Motor neuron (in vitro differentiated cells): ENCODE results near the gene EFNA3. TPM values are rescaled to one million over a fixed set of nuclear protein-coding genes. Genes with fewer than 3 reads are reported as not detected.

Source experiments
- ATAC-seq, 8 experiments: fragments of 200-7000 bp; cut with Tn5 transposase; replicated peaks in 6 of 8; 2 replicates each; pipeline ENCODE4 v1.8.0; 2021; ENCODE audit warnings: mild to moderate bottlenecking in 8 of 8, moderate library complexity in 8 of 8
- H3K27ac ChIP-seq, 2 donors: fragments of 250-450 bp; sonication (Bioruptor Pico); 2 replicates each; pipeline ENCODE4 v1.9.0; 2021; ENCODE audit warnings: antibody characterized with exemption in 2 of 2, mild to moderate bottlenecking in 2 of 2, moderate library complexity in 1 of 2
- H3K4me1 ChIP-seq, 2 donors: fragments of 250-450 bp; sonication (Bioruptor Pico); replicated peaks in 1 of 2; 2 replicates each; pipeline ENCODE4 v1.6.1; 2021; ENCODE audit warnings: antibody characterized with exemption in 2 of 2, mild to moderate bottlenecking in 2 of 2, moderate library complexity in 1 of 2
- H3K4me3 ChIP-seq, 5 donors: fragments of 250-450 bp; sonication (Bioruptor Pico); 2 replicates each; pipeline ENCODE4 v1.9.0; 2021; ENCODE audit warnings: antibody characterized with exemption in 5 of 5, mild to moderate bottlenecking in 5 of 5, moderate library complexity in 4 of 5
- WGBS, 10 experiments: fragments of 450-650 bp; shearing (Covaris generic); methylation state at CpG; one replicate each; pipeline ENCODE4 v1.0.0; 2022; 5-methylcytosine and 5-hydroxymethylcytosine counted together
- in situ Hi-C, 9 experiments: fragments of 400-800 bp; cut with MboI; loops; one replicate each; pipeline ENCODE4 v1.15.0; 2021; ENCODE audit warnings: low sequenced_read_pairs in 9 of 9, low pct_unique_long_range_greater_than_20kb in 2 of 9; ENCODE audit not compliant: unreplicated experiment in 9 of 9
- total RNA-seq, 8 experiments: library from RNA; unstranded; fragments of 300-600 nt; gene quantifications; 2 replicates each; pipeline versions ENCODE4 v1.2.3 to v1.2.4, GENCODE V29; 2022

Gene EFNA3
- total RNA-seq, 8 experiments from 2014 or later = 0.71 to 53.7 (median 27.8) TPM

GRCh38 chr1:155051342-155051776, 27.3 kb upstream of the EFNA3 start:
- Histone ChIP-seq H3K4me1 (peaks cover 20 to 21% of the 10 kb centered on the region in 2 donors), H3K27ac (no peak overlapping the region), H3K4me3 (peak overlapping the region; percentile 51 to 66 (median 64))
- 0 to 1% (median 0%) methylated on average over 3 to 19 of the region's 31 CpGs; no CpG with 5 or more reads in 6 of the 10 experiments for WGBS, 10 experiments
- peak in 7 of 8 experiments; percentile 11 to 47 (median 39) for ATAC-seq
- in situ Hi-C loops = loop anchor here in 5 of 9 experiments (25.0 kb wide), 3 partner anchors 89 to 564 kb away; partner anchors contain the start of genes CHRNB2 (in 3 of the 5), UBE2Q1 (in 3 of the 5), CKS1B (in 2 of the 5) and PBXIP1 (in 2 of the 5)

DNA sequence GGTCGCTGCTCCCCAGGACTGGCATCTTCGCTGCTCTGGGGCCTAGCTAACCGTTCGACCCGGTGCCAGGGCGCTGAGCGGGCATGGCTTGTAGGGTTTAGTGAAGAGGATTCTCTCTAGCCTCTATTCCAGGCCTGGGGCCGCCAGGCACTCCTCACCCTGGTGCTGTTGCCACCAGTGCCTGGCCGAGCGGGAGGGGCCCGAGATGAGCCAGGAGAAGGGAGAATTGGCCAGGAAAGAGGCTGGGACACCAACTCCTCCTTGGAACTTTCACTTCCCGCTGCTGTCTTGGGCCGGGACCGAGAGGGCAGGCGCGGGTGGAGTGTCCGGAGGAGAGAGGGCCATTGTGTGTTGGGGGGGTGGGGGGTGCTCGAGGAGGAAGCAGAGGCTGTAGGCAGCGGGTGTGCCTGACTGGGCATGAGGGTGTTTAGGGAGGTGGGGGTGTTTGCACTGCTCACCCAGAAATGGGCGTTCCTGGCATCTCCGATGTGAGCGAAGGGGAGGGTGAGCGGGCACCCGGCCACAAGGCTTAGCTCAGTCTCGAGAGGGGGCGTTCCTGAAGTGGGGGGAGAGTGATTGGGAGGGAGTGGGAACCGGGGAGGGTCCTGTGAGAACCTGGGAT, 26.7 kb upstream of the EFNA3 start:
- peak; percentile 2 to 15 (median 8) for ATAC-seq
- Histone ChIP-seq H3K4me3 (peak overlapping the region; percentile 51 to 66 (median 64)), H3K27ac (no peak overlapping the region), H3K4me1 (peaks cover 20 to 21% of the 10 kb centered on the region in 2 donors)
- in situ Hi-C loops = loop anchor here in 5 of 9 experiments (25.0 kb wide), 3 partner anchors 90 to 565 kb away; partner anchors contain the start of genes CHRNB2 (in 3 of the 5), UBE2Q1 (in 3 of the 5), CKS1B (in 2 of the 5) and PBXIP1 (in 2 of the 5)
- WGBS, 10 experiments = 0 to 9% (median 1%) methylated on average over 1 to 10 of the region's 27 CpGs; no CpG with 5 or more reads in 7 of the 10 experiments

DNA sequence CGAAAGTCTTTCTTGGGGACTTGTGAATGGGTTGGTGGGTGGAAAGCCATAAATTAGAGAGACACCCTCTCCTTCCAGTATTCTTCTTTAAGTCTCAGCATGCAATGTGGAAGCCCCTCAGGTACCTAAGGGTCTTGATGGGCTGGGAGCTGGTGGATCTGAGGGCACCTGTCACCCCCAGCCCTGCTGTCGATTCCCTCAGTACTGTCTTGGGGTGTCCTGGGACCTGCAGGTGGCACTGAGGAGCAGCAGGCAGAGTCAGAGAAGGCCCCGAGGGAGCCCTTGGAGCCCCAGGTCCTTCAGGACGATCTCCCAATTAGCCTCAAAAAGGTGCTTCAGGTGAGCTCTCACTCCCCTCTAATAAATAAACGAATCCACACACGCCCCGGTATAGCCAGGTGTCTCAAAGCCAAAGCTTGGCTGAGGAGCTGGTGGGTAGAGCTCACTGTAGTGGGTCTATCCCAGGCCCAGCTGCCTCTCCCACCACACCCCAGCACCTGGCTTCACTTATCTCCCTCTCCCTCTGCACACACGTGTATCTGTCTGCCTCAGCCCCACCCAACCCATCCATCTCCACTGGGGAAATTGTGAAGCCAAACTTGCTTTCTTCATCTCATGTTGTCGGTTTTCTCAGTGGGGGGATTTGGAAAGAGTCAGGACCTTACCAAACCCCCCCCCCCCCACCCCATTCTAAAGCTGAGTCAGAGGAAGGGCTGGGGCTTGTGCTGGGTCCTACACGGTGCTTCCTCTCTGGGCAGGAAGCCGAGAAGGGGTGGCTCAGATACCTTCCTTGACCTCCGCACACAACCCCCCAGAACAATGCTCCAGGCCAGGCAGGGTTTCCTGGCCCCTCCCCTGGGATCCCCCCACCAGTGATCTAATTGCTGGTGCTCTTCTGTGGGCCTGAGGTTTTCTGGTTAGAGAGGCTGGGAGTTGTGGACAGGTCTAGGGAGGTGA, 25.9 kb upstream of the EFNA3 start:
- 0 to 87% (median 44%) methylated on average over 1 to 6 of the region's 12 CpGs; no CpG with 5 or more reads in 5 of the 10 experiments for WGBS, 10 experiments
- Histone ChIP-seq H3K4me1 (peaks cover 20 to 21% of the 10 kb centered on the region in 2 donors), H3K27ac (no peak overlapping the region), H3K4me3 (peak overlapping the region; percentile 51 to 66 (median 64))
- ATAC-seq = no peak
- in situ Hi-C loops = loop anchor here in 5 of 9 experiments (25.0 kb wide), 3 partner anchors 90 to 565 kb away; partner anchors contain the start of genes CHRNB2 (in 3 of the 5), UBE2Q1 (in 3 of the 5), CKS1B (in 2 of the 5) and PBXIP1 (in 2 of the 5)

DNA sequence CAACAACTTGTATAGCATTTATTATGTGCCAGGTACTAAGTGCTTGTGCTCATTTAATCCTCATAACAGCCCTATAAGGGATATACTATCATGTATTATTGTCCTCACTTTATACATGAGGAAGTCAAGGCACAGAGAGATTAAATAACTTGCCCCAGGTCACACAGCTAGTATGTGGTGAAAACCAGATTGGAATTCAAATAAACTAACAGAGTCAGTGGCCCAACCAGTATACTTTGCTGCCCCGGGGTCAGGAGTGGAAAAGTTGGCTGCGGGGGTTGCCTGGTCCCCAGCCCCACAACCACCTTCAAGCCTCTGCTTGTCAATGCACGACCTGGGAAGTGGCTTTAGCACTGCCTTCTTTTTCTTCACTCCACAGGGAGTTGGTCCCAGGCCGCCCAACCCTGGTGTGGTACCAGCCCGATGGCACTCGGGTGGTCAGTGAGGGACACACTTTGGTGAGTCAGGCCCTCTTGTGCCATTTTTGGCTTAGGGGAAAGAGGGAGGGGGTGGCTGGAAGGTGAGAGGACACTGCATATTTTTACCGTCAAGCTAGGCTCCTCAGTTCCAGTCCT, 25.0 kb upstream of the EFNA3 start:
- H3K4me1 ChIP-seq = peaks cover 20 to 21% of the 10 kb centered on the region in 2 donors
- 50 to 93% (median 81%) methylated on average over 1 to 7 of the region's 7 CpGs; no CpG with 5 or more reads in 3 of the 10 experiments for WGBS, 10 experiments
- in situ Hi-C loops = loop anchor here in 5 of 9 experiments (25.0 kb wide), 3 partner anchors 91 to 566 kb away; partner anchors contain the start of genes CHRNB2 (in 3 of the 5), UBE2Q1 (in 3 of the 5), CKS1B (in 2 of the 5) and PBXIP1 (in 2 of the 5)

DNA sequence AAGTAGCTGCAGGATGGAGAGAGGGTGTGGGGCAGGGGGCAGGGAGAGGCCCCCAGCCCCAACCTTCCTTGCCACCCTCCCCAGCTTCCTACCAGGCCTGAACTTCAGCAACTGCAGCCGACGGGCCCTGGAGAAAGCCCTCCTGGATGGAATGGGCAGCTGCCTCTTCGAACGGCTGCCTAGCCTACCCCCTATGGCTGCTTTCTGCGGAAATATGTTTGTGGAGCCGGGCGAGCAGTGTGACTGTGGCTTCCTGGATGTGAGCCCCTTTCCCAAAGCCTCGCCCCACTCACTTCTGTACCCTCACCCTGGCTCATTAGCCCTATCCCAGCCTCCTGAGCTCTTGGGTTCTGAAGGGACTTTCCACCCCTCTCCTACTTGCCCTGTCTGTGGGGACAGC, 21.5 kb upstream of the EFNA3 start:
- 87 to 91% methylated on average over 3 to 6 of the region's 8 CpGs; no CpG with 5 or more reads in 8 of the 10 experiments for WGBS, 10 experiments
- H3K4me3 ChIP-seq = no peak overlapping the region
- peaks cover 15 to 18% of the 10 kb centered on the region in 2 donors for H3K4me1 ChIP-seq
- H3K27ac ChIP-seq = no peak overlapping the region
- no peak for ATAC-seq
- in situ Hi-C loops = loop anchor here in 5 of 9 experiments (25.0 kb wide), 3 partner anchors 95 to 570 kb away; partner anchors contain the start of genes CHRNB2 (in 3 of the 5), UBE2Q1 (in 3 of the 5), CKS1B (in 2 of the 5) and PBXIP1 (in 2 of the 5)

More for the DNA sequence above, 25.0 kb upstream of the EFNA3 start:
- no peak overlapping the region for H3K4me3 ChIP-seq
- H3K27ac ChIP-seq = no peak overlapping the region
- no peak for ATAC-seq

DNA sequence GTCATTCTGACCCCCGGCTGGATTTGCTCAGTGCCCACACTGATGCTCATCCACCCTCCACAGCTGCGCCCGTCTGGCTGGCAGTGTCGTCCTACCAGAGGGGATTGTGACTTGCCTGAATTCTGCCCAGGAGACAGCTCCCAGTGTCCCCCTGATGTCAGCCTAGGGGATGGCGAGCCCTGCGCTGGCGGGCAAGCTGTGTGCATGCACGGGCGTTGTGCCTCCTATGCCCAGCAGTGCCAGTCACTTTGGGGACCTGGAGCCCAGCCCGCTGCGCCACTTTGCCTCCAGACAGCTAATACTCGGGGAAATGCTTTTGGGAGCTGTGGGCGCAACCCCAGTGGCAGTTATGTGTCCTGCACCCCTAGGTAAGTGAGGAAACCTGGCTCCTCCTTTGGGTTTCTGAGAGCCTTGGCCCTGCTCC, 20.8 kb upstream of the EFNA3 start:
- WGBS, 10 experiments = 89 to 100% (median 100%) methylated on average over 3 to 7 of the region's 13 CpGs; no CpG with 5 or more reads in 6 of the 10 experiments
- peaks cover 15 to 16% of the 10 kb centered on the region in 2 donors for H3K4me1 ChIP-seq
- ATAC-seq = no peak
- H3K4me3 ChIP-seq = no peak overlapping the region
- in situ Hi-C loops = loop anchor here in 5 of 9 experiments (25.0 kb wide), 3 partner anchors 95 to 570 kb away; partner anchors contain the start of genes CHRNB2 (in 3 of the 5), UBE2Q1 (in 3 of the 5), CKS1B (in 2 of the 5) and PBXIP1 (in 2 of the 5)
- no peak overlapping the region for H3K27ac ChIP-seq

DNA sequence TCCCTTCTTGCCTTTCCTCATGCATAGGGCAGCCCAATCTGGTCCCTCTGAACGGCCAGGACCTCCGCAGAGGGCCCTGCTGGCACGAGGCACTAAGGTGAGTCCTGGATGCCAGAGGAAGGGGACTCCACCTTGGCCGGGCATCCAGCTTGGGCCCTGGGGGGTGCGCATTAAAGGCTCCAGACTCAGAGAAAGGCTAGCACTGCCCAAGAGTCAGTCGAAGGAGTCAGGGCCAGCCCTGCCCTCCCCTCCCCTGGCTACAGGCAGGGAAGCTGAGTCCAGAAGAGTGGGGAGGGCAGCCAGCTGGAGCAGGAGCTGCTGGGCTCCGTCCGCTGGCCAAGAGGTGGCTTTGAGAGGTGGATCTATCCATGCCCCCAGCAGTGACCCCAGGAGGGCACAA, 17.9 kb upstream of the EFNA3 start:
- in situ Hi-C loops = loop anchor here in 5 of 9 experiments (25.0 kb wide), 3 partner anchors 98 to 573 kb away; partner anchors contain the start of genes CHRNB2 (in 3 of the 5), UBE2Q1 (in 3 of the 5), CKS1B (in 2 of the 5) and PBXIP1 (in 2 of the 5)
- Histone ChIP-seq H3K4me3 (no peak overlapping the region), H3K4me1 (peaks cover 15 to 21% of the 10 kb centered on the region in 2 donors), H3K27ac (no peak overlapping the region)
- ATAC-seq = no peak
- WGBS, 10 experiments = 87 to 91% methylated on average over 6 to 7 of the region's 8 CpGs; no CpG with 5 or more reads in 8 of the 10 experiments

DNA sequence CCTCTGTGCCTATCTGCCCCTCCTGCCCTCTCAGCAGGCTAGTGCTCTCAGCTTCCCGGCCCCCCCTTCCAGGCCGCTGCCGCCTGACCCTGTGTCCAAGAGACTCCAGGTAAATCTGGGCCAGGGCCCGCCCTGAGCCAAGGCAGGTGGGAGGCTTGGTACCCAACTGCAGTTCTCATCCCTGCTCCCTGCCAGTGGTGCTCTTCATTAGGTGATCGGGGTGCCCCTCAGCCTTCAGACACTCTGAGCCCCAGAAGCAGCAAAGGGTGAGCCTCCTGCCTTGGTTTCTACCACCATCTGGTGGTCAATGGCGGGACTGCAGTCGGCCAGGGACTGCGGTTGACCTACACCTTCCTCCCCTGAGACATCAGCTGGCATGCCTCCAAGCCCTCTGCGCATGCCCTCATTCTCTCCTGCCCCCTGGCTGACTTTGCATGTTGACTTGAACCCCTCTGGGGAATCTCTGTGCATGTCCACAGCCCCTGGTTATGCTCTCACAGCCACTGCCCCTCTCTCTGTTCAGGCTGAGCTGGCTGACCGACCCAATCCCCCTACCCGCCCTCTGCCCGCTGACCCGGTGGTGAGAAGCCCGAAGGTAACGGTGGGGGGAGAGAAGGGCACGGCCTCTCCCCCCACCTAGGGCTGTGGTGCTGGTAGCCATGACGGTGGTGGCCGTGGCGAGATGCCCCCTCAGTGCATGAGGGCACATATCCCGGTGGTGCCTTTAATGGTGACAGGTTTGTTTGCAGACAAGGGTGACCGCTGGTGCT, 17.1 kb upstream of the EFNA3 start:
- in situ Hi-C loops = loop anchor here in 5 of 9 experiments (25.0 kb wide), 3 partner anchors 99 to 574 kb away; partner anchors contain the start of genes CHRNB2 (in 3 of the 5), UBE2Q1 (in 3 of the 5), CKS1B (in 2 of the 5) and PBXIP1 (in 2 of the 5)
- Histone ChIP-seq H3K27ac (peak overlapping the region in 1 of 2 donors; percentile 36), H3K4me1 (peaks cover 15 to 21% of the 10 kb centered on the region in 2 donors), H3K4me3 (peak overlapping the region in 1 of 5 donors; percentile 4)
- peak; percentile 42 to 63 (median 60) for ATAC-seq
- 0 to 80% (median 10%) methylated on average over 1 to 8 of the region's 21 CpGs; no CpG with 5 or more reads in 3 of the 10 experiments for WGBS, 10 experiments

- H3K4me1 ChIP-seq = peaks cover 15 to 21% of the 10 kb centered on the region in 2 donors
- ATAC-seq = peak in 5 of 8 experiments; percentile 11 to 27 (median 24)
- H3K27ac ChIP-seq = no peak overlapping the region
- 13% methylated on average over 3 of the region's 29 CpGs; no CpG with 5 or more reads in 9 of the 10 experiments for WGBS, 10 experiments
- H3K4me3 ChIP-seq = peak overlapping the region; percentile 16 to 72 (median 54)
- in situ Hi-C loops = loop anchor here in 5 of 9 experiments (25.0 kb wide), 3 partner anchors 100 to 575 kb away; partner anchors contain the start of genes CHRNB2 (in 3 of the 5), UBE2Q1 (in 3 of the 5), CKS1B (in 2 of the 5) and PBXIP1 (in 2 of the 5)
Measured at GRCh38 chr1:155062151-155062686, 16.4 kb upstream of the EFNA3 start.

DNA sequence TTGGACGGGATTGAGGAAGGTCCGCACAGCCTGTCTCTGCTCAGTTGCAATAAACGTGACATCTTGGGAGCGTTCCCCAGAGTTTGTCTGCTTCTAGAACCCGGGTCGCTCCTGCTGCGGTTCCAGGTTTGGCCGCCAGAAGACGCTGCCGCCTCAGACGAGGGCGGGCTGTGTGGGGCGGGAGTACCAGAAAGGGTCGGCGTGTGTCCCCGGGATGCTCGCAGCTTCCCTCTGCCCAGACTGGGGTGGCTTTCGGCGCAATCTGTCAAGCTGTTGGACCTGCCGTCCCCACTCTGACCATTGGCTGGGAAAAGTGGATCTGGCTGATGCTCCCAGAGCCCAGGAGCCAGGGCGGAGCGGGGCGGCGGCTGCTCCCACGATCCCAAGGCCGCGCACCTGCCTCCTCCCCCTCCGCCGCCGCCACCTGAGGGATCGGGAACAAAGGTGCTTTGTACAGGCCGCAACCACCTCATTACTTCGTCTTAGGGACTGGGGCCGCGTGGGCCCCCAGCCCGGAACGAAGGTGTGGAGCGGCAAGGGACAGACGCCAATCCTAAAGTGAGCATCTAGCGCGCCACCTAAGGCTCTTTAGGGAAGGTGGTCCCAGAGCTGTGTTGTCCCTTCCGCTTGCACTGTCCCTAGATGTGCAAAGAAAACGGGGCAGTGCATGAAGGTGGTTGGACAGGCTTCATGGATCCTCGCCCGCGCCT, 15.8 kb upstream of the EFNA3 start:
- H3K27ac ChIP-seq = no peak overlapping the region
- peaks cover 15 to 21% of the 10 kb centered on the region in 2 donors for H3K4me1 ChIP-seq
- 0 to 30% (median 2%) methylated on average over 1 to 10 of the region's 46 CpGs; no CpG with 5 or more reads in 2 of the 10 experiments for WGBS, 10 experiments
- in situ Hi-C loops = loop anchor here in 5 of 9 experiments (25.0 kb wide), 3 partner anchors 101 to 576 kb away; partner anchors contain the start of genes CHRNB2 (in 3 of the 5), UBE2Q1 (in 3 of the 5), CKS1B (in 2 of the 5) and PBXIP1 (in 2 of the 5)
- peak in 7 of 8 experiments; percentile 7 to 64 (median 58) for ATAC-seq
- H3K4me3 ChIP-seq = peak overlapping the region; percentile 16 to 72 (median 54)
